ENCODE results near the gene GCNT2.
"Not testable (repeated sequence)": the region's sequence is repeated elsewhere in the genome, so short reads cannot be mapped to it uniquely, and the experiment has no call there.

GCNT2 gene

DNA sequence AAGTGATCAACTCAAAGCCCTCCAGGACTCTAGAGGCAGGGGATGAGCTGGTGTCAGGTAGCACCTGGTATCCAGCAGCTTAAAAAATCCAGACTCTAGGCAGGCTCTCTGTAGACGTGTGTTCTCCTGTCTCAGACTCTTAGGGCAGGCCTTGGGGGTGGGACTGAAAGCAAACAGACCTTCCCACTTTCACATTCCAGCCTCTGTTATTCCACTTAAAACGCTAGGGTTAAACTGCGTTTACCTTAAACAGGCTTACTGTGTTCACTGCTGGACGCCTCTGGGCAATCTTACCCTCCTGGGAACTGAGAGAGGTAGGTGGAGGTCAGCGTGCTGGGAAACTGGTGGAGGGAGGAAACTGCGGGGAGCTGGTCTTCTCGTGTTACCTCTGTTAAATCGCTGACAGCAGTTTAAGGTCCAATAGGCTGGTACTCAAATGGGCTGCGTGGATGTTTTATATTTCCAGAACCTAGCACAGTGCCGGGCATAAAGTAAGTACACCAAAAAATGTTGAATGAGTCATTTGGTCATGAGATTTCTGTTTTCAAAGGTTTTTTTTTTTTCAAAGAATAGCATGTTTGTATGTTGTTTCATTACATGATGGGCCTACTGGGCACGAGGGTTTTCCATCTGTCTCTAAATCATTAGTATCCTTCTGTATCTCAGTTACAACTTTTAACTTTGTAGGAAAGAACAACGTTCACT is at the start of gene GCNT2:
Gene GCNT2, plus strand, starts transcription at position 248 of the 705 bp plus-strand sequence. CDS start 7,561 bp downstream, outside the sequence.
- no peak for DNase-seq (ENCODE audit: low read depth, low spot score)

DNA sequence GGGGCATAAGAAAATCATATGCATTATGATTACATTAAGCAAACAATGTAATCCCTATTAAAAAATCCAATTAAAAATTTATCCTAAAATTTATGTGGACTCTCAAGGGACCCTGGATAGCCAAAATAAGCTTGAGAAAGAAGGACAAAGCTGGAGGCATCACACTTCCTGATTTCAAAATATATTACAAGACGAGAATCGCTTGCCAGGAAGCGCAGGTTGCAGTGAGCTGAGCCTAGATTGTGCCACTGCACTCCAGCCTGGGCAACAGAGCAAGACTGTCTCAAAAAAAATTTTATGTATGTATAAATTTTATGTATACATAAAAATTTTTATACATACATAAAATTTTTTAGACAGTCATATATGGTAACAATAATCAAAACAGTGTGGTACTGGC is 48.5 kb upstream of the GCNT2 start:
- no peak for DNase-seq (ENCODE audit: low read depth, low spot score)

DNA sequence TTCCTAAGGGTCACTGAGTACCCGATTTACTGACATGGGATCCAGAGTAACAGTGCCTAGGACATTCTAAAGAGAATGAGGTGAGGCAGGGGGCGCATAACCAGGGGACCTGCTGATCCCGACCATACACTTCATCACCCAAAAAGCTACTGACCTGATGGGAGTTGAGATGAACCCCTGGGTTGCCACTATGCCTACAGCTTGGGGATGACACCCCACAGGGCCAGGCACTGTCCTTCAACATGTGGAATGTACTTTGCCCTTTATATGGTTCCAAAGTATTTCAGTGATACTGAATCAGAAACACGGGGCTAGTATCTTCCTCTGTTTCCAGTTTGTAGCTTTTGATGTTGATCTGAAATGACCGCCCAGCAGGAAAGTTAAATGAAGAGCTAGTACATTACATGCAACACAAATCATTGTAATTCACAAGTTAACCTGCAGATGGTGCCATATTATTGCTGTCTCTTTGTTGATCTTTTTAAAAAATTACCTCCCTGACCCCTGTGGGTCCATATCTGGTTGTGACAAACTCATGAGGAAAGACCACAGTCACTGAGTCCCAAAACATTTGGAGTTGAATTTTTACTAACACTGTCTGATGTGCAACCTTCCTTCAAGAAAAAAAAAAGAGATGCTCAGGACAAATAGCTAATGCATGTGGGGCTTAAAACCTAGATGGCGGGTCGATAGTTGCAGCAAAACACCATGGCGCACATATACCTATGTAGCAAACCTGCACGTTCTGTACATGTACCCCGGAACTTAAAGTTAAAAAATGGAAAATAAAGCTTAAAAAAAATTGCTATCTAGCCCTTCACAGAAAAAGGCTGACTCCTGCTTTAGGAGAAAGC is 42.7 kb upstream of the GCNT2 start:
- DNase-seq (ENCODE audit: low read depth, low spot score) = no peak

DNA sequence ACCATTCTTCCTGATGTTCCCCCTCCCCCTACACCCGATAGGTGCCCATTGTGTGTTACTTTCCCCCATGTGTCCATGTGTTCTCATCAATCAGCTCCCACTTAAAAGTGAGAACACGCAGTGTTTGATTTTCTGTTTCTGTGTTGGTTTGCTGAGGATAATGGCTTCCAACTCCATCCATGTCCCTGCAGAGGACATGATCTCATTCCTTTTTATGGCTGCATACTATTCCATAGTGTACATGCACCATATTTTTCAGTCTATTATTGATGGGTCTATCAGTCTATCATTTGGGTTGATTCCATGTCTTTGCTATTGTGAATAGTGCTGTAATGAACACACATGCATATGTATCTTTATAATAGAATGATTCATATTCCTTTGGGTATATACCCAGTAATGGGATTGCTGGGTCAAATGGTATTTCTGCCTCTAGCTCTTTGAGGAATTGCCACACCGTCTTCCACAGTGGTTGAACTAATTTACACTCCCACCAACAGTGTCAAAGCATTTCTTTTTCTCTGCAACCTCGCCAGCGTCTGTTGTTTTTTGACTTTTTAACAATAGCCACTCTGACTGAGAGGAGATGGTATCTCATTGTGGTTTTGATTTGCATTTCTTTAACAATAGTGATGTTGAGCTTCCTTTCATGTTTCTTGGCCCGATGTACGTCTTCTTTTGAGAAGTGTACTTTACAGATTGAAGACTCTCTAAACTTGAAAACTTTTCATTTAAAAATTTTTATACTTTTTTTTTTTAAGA is 41.0 kb upstream of the GCNT2 start:
- DNase-seq (ENCODE audit: low read depth, low spot score) = no peak

- no peak for DNase-seq (ENCODE audit: low read depth, low spot score)
Observed at GRCh38 chr6:10481101-10481500, 40.0 kb upstream of the GCNT2 start.

- no peak for DNase-seq (ENCODE audit: low read depth, low spot score)
Observed at GRCh38 chr6:10482636-10483257, 38.4 kb upstream of the GCNT2 start.

- no peak for DNase-seq (ENCODE audit: low read depth, low spot score)
Observed at GRCh38 chr6:10484912-10485311, 36.2 kb upstream of the GCNT2 start.

DNA sequence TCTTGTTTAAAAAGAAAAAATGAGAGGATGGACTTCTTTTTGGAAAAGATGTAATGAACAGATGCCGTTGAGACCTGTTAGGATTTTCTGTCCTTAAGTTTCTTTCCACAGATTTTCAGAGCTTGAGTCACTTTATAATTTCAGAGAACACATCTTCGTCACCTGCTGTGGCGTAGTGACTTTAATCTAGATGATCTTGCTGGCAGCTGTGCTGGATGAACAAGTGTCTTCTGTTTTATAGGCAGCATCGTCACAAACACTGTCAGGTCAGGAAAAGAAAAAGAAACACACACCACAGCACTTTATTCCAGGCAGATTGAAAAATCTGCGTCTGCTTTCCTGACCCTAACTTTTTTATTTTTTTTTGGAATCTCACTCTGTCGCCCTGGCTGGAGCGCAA is 35.7 kb upstream of the GCNT2 start:
- no peak for DNase-seq (ENCODE audit: low read depth, low spot score)

- no peak for DNase-seq (ENCODE audit: low read depth, low spot score)
Observed at GRCh38 chr6:10486215-10486614, 34.9 kb upstream of the GCNT2 start.

DNA sequence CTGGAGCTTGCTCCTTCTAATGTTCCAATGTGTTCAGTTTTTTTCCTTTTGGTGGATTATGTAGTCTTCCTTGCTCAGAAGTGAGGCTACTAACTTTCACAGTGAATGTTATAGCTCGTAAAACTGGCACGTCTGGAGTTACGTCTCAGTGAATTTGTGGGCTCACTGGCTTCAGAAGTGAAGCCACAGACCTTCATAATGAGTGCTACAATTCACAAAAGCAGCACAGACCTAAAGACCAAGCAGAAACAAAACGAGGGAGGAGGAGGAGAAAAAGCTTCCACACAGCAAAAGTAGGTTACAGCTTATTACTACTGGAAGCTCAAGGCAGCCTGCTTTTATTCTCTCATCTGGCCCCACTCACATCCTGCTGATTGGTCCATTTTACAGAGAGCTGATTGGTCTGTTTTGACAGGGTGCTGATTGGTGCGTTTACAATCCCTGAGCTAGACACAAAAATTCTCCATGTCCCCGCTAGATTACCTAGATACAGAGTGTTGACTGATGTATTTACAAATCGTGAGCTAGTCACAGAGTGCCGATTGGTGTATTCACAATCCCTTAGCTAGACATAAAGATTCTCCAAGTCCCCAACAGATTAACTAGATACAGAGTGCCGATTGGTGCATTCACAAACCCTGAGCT is 34.1 kb upstream of the GCNT2 start:
- not testable (repeated sequence) for DNase-seq (ENCODE audit: low read depth, low spot score)

GRCh38 chr6:10487668-10488327 is 33.4 kb upstream of the GCNT2 start:
- no peak for DNase-seq (ENCODE audit: low read depth, low spot score)

GRCh38 chr6:10491463-10491862 is 29.7 kb upstream of the GCNT2 start:
- DNase-seq (ENCODE audit: low read depth, low spot score) = no peak

DNA sequence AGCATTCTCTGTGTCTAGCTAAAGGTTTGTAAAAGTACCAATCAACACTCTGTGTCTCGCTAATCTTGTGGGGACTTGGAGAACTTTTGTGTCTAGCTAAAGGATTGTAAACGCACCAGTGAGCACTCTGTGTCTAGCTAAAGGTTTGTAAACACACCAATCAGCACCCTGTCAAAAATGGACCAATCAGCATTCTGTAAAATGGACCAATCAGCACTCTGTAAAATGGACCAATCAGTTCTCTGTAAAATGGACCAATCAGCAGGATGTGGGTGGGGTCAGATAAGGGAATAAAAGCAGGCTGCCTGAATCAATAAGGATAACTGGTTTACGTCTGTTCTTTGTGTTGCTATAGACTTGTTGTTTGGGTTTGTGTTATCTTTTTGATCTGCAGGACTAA is 29.2 kb upstream of the GCNT2 start:
- DNase-seq (ENCODE audit: low read depth, low spot score) = not testable (repeated sequence)

DNA sequence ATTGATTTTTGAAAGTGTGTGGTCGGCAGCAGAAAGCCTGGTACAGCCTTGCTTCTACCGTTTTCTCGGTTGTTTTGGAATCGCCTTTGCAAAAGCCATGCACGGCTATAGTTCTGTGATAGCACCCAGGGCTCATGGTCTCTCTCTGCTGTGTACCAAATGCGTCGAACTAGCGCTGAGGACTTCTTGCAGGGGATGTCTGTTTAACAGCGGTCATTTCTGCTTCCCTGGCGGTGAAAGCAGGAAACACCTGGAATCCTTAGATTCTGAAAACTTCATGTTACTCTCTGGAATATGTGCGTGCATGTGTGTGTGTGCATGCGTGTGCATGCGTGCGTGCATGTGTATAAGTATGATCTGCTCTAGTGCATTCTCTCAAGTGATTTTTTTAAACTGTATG is 26.1 kb upstream of the GCNT2 start:
- no peak for DNase-seq (ENCODE audit: low read depth, low spot score)

GRCh38 chr6:10505529-10505928 is 15.6 kb upstream of the GCNT2 start:
- no peak for DNase-seq (ENCODE audit: low read depth, low spot score)

- no peak for DNase-seq (ENCODE audit: low read depth, low spot score)
Observed at GRCh38 chr6:10507298-10507697, 13.9 kb upstream of the GCNT2 start.

GRCh38 chr6:10507715-10508114 is 13.4 kb upstream of the GCNT2 start:
- no peak for DNase-seq (ENCODE audit: low read depth, low spot score)

DNA sequence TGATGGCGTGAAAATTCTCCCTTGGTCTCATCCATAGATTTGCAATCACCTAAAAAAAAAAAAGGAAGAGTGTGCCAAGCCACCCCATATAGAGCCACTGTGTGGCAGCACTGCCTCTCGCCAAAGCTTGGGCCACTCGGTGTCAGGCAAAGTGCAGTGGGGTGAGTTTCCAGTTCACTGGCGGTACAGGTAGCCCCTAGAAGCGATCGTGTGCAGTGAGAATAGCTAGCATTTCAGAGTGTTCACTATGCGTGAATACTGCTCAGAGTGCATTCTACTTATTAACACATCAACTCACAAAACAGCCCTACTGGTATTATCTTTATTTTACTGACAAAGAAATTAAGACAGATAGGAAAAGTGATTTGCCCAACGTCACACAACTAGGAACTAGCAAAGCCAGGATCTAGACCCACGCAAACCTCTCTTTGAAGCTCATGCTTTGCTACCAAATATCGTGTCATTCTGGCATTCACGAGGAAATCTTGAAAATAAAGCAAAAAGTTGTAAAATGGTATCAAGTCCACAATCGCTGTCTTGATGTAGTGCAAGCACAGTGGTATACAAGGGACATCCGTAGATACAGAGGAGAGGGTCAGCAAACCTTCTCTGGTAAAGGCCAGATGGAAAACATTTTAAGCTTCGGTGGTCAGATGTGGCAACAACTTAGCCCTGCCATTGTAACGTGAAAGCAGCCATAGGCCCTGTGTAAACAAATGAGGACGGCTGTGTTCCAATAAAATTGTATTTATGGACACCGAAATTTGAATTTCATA is 10.4 kb upstream of the GCNT2 start:
- no peak for DNase-seq (ENCODE audit: low read depth, low spot score)

GRCh38 chr6:10511477-10511876 is 9.7 kb upstream of the GCNT2 start:
- no peak for DNase-seq (ENCODE audit: low read depth, low spot score)

DNA sequence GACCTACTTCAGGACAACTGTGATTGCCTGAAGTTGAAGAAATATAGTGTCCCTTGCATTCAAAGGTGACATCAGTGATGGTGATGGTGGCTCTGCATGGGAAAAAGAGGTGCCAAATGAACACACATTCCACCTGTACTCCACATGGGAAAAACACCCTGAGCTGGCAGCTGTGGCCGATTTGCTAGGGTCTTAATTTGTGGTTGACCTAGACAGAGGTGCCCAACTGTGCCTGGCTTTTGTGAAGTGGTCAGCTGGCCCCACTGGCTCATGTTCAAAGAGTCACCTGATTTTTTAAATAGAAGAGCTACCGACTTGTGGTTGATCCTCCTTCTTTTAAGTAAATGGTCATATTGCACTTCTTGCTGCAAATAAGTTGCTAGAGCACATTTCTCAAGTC is 7.6 kb upstream of the GCNT2 start:
- no peak for DNase-seq (ENCODE audit: low read depth, low spot score)
